HS-27A (cell line): ENCODE results near the gene NSL1.
A peak's percentile ranks its signal among the peaks of the same experiment; 100 is the strongest.
"Not testable (repeated sequence)": the region's sequence is repeated elsewhere in the genome, so short reads cannot be mapped to it uniquely, and the experiment has no call there.

Source experiments
- DNase-seq: peaks from one replicate; pipeline ENCODE4 v3.0.0-alpha.2; 2012; ENCODE audit warnings: low read depth, missing footprints

NSL1 gene

GRCh38 chr1:212749821-212750535, 41.6 kb downstream of the NSL1 start:
- DNase-seq, result peak; percentile 40

DNA sequence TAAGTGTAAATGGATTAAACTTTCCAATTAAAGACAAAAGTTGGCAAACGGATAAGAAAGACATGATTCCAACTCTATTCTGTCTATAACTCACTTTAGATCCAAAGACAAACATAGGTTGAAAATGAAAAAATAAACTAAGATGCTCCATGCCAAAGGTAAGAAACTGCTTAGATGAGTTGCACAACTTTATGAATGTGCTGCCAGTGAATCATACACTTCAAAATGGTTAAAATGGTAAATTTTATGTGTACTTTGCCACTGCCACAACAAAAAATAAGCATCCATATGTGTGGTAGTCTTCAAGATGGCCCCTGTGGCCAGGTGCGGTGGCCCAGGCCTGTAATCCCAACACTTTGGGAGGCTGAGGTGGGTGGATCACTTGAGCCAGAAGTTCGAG, 45.0 kb downstream of the NSL1 start:
- DNase-seq, result no peak

GRCh38 chr1:212745303-212745702, 46.3 kb downstream of the NSL1 start:
- no peak for DNase-seq

DNA sequence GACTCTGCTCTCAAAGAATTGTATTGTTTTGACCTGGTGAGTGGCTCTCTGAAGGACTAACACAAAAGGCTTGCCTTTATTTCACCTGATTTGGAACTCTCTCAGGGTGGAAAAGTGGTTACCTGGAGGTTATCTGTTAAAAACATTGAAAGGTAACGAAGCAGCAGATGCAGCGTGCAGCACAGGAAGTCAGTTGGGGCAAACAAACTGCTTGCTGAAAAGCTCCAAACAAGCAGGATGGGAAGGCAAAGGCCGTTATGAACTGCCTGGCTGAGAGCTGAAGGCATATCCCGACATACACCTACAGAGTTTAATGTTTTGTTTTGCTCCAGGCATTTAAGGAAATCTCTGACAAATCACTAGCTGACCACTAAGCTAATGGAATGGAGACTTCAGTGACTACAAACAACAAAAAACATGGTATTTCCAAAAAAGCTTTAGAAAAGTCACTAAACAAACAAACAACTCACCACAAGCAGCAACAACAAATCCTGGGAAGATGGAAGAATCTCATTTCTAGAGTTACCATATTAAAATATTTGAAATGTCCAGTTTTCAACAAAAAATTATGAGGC, 47.6 kb downstream of the NSL1 start:
- no peak for DNase-seq

DNA sequence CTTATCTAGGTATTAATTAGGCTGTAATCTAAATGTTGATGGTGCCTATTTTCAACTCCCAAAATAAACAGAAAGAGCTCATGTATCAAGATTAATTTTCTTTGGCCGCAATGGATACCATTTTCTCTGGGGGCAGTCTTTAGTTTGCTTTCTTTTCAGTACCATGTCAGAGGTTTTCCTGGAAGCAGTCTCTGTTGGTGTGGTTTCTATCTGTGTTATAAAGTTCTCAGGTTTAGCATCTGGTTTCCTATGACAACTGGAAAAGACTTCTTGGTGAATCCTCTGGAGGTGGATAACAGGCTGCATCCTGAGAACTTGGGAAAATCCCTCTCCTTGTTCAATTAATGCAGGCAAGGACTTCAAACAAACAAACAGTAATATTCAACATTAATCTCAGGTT, 53.2 kb downstream of the NSL1 start:
- no peak for DNase-seq

- no peak for DNase-seq
Observed at GRCh38 chr1:212737559-212737958, 54.0 kb downstream of the NSL1 start.

DNA sequence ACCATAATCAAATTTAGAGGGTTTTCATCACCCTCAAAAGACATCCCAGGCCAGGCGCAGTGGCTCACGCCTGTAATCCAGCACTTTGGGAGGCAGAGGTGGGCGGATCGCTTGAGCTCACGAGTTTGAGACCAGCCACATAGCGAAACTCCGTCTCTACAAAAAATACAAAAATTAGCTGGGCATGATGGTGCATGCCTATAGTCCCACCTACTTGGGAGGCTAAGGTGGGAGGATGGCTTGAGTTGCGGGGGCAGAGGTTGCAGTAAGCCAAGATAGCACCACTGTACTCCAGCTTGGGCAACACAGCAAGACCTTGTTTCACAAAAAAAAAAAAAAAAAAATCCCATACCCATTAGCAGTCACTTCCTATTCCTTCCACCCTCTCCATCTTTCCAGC, 58.5 kb downstream of the NSL1 start:
- no peak for DNase-seq

DNA sequence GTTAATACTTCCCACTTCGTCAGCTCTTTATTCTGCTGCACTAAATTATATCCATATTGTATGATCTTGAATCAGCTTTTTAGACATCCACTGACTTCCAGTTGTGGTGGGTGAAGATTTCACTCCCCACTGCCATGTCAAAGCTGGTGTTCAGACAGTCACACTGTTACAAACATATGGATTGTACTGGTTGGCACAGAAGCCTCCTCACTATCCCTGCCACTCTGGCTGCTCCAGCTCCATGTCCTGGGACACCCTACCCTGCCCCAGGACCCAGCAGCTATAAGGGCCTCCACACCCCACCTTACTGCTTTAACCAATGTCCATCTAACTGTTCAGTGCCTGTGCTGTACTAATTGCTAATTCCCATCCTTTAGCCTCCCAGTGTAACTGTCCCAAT, 59.9 kb downstream of the NSL1 start:
- no peak for DNase-seq

GRCh38 chr1:212728606-212729005, 63.0 kb downstream of the NSL1 start:
- no peak for DNase-seq

DNA sequence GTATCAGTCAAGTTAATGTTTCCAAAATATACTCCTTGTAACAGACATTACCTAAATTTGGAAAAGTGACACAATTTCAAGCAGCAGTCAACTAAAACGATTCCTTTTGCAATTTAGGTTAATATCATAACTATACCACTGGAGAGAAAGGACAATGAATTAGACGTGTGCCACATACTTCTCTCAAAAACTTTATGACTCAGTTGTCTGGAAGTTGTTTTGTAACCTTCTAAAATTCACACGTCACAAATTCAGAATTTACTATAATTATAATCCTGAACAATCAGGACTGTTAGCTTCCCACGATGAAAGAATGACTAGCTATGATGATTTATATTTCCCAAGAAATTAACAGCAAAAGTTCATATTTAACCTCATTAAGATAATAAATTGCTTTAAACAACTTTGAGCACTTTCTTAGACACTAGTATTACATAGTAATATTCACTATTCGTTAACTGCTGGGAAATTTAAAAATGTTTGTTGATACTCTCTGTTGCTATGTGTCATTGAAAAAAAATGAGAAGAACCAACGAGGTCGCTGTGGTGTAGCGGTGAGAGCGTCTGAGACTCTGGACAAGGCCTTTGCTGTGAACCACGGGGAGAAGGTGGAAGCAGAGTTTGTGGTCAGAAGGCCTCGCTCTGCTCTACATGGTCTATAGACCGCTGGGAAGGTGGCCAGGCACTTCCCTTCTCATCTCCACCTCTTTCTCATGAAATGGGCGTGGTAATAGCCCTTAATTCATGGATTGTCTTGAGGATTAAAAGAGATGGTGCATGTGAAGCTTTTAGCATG, 64.0 kb downstream of the NSL1 start:
- DNase-seq, result no peak

DNA sequence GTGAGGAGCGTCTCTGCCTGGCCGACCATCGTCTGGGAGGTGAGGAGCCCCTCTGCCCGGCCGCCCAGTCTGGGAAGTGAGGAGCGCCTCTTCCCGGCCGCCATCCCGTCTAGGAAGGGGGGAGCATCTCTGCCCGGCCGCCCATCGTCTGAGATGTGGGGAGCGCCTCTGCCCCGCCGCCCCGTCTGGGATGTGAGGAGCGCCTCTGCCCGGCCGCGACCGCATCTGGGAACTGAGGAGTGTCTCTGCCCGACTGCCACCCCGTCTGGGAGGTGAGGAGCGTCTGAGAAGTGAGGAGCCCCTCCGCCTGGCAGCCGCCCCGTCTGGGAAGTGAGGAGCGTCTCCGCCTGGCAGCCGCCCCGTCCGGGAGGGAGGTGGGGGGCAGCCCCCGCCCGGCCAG, 66.9 kb downstream of the NSL1 start:
- not testable (repeated sequence) for DNase-seq

GRCh38 chr1:212722270-212722957, 69.2 kb downstream of the NSL1 start:
- no peak for DNase-seq

DNA sequence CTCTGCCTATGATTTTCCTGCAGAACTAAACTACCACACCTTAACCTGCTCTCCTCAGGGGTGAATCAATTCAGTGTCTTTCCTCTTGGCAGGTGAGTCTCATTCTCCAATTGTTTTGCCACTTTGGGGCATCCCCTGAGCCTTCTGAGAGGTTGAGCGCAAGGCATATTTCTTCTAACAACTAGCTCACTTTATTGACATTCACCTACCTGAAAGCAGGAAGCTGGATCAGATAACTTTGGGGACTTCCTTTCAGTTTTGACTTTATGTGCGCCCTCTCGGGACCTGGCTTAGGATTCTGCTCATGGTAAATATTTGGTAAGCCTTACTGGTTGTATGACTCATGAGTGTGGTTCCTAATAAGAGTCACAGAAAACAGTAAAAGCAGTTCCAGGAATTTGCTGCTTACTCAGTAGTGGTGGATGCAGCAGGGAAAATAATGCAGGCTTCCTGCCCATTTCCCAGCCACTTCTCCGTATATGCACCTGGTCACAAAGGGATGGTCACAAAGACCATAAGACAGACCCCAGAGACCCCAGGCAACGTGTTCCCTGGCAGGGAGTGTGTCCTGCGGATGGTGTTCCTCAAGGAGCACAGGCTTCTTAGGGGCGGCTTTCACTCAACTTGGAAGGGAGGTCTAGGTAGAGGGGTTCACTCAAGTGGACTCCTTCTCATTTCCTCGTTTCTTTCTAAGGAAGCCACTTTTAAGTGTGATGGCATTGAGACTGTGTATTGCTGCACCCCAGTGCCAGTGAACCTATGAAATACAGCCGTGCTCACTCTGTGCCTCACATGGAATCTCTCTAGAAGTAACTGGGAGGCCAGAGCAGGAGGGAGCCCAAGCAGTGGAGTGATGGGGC, 70.0 kb downstream of the NSL1 start:
- no peak for DNase-seq

- DNase-seq, result no peak
Observed at GRCh38 chr1:212719633-212720032, 71.9 kb downstream of the NSL1 start.

DNA sequence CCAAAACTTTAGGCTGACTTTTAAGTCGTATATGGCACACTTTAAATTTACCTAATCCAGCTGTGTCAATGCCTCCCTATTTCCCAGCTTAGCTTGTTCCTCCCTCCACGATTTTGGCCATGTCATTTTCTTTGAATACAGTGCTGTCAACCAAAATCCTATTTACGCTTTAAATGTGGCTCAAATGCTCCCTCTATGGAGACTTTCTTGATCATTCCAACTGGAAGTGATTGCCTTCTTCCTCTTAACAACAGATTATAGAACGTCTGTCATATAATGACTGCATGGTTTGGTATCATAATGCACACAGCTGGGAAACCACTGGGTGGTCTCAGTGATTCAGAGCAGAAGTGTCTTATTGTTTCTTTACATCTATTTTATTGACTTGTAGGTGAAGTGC, 73.1 kb downstream of the NSL1 start:
- no peak for DNase-seq

GRCh38 chr1:212716161-212716560, 75.4 kb downstream of the NSL1 start:
- DNase-seq, result no peak

- no peak for DNase-seq
Observed at GRCh38 chr1:212713465-212714136, 78.0 kb downstream of the NSL1 start.

DNA sequence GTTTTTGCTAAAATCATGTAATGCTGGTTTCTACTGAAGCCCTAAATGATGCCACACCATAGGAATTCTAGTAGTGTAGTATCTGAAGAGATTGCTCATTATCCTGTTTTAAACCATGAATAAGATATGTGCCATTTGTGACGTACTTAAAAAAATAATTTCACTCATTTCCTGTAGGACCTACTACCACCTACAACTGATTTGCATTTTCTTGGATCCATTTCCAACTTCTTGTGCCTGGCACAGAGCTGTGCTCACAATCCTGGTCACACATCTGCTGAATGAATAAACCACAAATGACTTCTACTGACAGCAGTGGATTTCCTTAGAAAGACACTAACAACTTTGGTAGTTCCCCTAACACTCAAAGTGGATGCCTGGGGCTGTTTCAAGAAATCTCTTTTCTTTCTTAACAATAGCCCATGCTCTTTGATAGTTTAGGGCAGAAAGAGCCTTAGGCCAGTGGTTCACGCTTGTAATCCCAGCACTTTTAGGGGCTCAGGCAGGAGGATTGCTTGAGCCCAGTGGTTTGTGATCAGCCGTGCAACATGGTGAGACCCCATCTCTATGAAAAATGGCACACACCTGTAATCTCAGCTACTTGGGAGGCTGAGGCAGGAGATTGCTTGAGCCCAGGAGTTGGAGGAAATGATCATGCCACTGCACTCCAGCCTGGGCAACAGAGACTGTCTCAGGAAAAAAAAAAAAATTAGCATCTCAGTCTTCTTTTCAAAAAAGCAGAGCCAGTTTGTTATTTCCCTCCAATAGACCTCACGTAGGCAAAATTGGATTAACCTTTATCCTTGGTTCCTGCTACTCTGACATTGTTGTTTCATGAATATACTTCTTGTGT, 78.9 kb downstream of the NSL1 start:
- no peak for DNase-seq

DNA sequence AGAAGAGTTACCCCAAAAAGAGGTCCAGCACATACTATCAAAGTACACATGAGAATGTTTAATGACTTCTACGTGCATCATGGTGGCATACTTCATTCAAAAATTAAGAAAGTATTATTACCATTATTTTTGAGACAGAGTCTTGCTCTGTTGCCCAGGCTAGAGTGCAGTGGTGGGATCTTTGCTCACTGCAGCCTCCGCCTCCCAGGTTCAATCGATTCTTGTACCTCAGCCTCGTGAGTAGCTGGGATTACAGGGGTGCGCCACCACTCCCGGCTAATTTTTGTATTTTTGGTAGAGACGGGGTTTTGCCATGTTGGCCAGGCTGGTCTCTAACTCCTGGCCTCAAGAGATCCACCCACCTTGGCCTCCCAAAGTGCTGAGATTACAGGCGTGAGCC, 79.6 kb downstream of the NSL1 start:
- not testable (repeated sequence) for DNase-seq

GRCh38 chr1:212710566-212710965, 81.0 kb downstream of the NSL1 start:
- DNase-seq, result no peak
